GM13976 (cell line): ENCODE data around the gene CACNG3.

Source experiments
- DNase-seq: peaks from one replicate; pipeline ENCODE4 v3.0.0; 2012; ENCODE audit warnings: low spot score
- CTCF ChIP-seq: IDR thresholded peaks from 2 replicates; pipeline ENCODE4 v1.5.1; 2012; ENCODE audit warnings: borderline replicate concordance, mild to moderate bottlenecking; ENCODE audit not compliant: insufficient read depth; ENCODE audit errors: extremely low read depth, missing control alignments, control extremely low read depth
- in situ Hi-C: fragments of 300-500 bp; cut with MboI; formaldehyde crosslinking; loops from one replicate; pipeline ENCODE4 v1.12.0; 2022; ENCODE audit warnings: low sequenced_read_pairs, mixed read lengths, inconsistent platforms; ENCODE audit not compliant: unreplicated experiment

The CACNG3 gene

DNA sequence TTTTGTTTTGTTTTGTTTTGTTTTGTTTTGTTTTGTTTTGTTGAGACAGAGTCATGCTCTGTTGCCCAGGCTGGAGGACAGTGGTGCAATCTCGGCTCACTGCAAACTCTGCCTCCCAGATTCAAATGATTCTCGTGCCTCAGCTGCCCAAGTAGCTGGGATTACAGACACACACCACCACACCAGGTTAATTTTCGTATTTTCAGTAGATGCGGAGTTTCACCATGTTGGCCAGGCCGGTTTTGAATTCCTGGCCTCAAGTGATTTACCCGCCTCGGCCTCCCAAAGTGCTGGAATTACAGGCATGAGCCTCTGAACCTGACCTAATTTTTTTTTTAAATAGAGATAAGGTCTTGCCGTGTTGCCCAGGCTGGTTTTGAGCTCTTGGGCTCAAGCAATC, 46.5 kb downstream of the CACNG3 start:
- no peak for DNase-seq
- TF ChIP-seq CTCF = no peak
- in situ Hi-C loops = no loop called here

- no peak for TF ChIP-seq CTCF
- DNase-seq = no peak
- in situ Hi-C loops = no loop called here
Measured at GRCh38 chr16:24308200-24308599, 52.1 kb downstream of the CACNG3 start.

- in situ Hi-C loops = no loop called here
- TF ChIP-seq CTCF = no peak
- DNase-seq = no peak
Measured at GRCh38 chr16:24309258-24310142, 53.4 kb downstream of the CACNG3 start.

DNA sequence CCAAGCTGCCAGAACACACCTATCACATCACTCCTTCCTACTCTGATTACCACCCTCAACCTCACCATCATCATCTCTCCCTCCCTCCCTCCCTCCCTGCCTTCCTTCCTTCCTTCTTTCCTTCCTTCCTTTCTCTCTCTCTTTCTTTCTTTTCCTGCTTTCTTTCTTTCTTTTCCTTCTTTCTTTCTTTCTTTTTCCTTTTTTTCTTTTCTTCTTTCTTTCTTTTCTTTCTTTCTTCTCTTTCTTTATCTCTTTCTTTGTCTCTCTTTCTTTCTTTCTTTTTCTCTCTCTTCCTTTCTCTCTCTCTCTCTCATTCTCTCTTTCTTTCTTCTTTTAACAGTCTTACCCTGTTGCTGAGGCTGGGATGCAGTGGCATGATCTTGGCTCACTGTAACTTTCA, 59.2 kb downstream of the CACNG3 start:
- no peak for TF ChIP-seq CTCF
- in situ Hi-C loops = no loop called here
- DNase-seq = no peak

DNA sequence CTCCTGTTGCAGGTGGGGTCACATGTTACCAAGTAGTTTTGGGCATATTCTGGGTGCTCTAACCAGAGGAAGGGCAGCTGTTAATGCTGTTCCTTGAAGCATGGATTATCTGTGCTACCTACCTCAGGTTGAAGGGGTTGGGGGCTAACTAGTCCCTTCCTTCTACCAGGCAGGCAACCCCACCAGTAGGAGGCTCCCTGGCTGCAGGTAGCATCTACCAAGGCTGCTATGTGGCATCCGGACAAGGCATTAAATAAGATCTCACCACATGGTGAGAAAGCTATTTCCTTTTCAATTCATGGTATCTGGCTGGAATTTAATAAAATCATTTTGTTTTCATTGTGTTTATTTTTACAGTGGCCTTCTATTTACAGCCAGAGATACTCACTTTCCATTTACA, 62.5 kb downstream of the CACNG3 start:
- no peak for TF ChIP-seq CTCF
- in situ Hi-C loops = no loop called here
- DNase-seq = no peak

- TF ChIP-seq CTCF = no peak
- DNase-seq = no peak
- in situ Hi-C loops = no loop called here
Measured at GRCh38 chr16:24319126-24319814, 63.1 kb downstream of the CACNG3 start.
